Neural cell (in vitro differentiated cells): ENCODE data around the gene PRKACA. TPM values are rescaled to one million over a fixed set of nuclear protein-coding genes. Genes with fewer than 3 reads are reported as not detected.
A peak's percentile ranks its signal among the peaks of the same experiment; 100 is the strongest.

Experiments
- H2AFZ ChIP-seq: fragments of 200-600, 300-800 bp; sonication (generic), shearing (Covaris generic); 2 replicates; pipeline ENCODE4 v1.6.0; 2014; ENCODE audit warnings: low read depth, mild to moderate bottlenecking, antibody characterized with exemption, low read length, moderate library complexity
- H3F3A ChIP-seq: fragments of 200-600 bp; shearing (Covaris generic); 2 replicates; pipeline ENCODE4 v1.6.1; 2016; ENCODE audit warnings: mild to moderate bottlenecking, moderate library complexity, mixed read lengths, antibody characterized with exemption, low read length; ENCODE audit not compliant: insufficient read depth, poor library complexity, severe bottlenecking
- H3K27ac ChIP-seq: fragments of 200-600, 300-800 bp; sonication (generic), shearing (Covaris generic); 2 replicates; pipeline ENCODE4 v1.5.1; 2014; ENCODE audit warnings: mild to moderate bottlenecking, low read length, moderate library complexity
- H3K27me3 ChIP-seq: fragments of 300-800, 200-600 bp; sonication (generic), shearing (Covaris generic); 2 replicates; pipeline ENCODE4 v1.6.0; 2014; ENCODE audit warnings: mild to moderate bottlenecking, low read depth, low read length, moderate library complexity; ENCODE audit not compliant: insufficient read depth
- H3K36me3 ChIP-seq: fragments of 300-800, 200-600 bp; sonication (generic), shearing (Covaris generic); 2 replicates; pipeline ENCODE4 v1.5.1; 2014; ENCODE audit warnings: mild to moderate bottlenecking, antibody characterized with exemption, low read length, moderate library complexity; ENCODE audit not compliant: insufficient read depth
- H3K4me2 ChIP-seq: fragments of 300-800, 200-600 bp; sonication (generic), shearing (Covaris generic); 2 replicates; pipeline ENCODE4 v1.6.0; 2014; ENCODE audit warnings: mild to moderate bottlenecking, low read length
- H3K4me3 ChIP-seq: fragments of 300-800, 200-600 bp; sonication (generic), shearing (Covaris generic); 2 replicates; pipeline ENCODE4 v1.5.1; 2014; ENCODE audit warnings: mild to moderate bottlenecking, low read length, moderate library complexity
- H3K79me2 ChIP-seq: fragments of 200-600 bp; shearing (Covaris generic); replicated peaks from 2 replicates; pipeline ENCODE4 v1.6.0; 2014; ENCODE audit warnings: mild to moderate bottlenecking, low read length, moderate library complexity; ENCODE audit not compliant: insufficient read depth
- H3K9ac ChIP-seq: fragments of 300-800, 200-600 bp; sonication (generic), shearing (Covaris generic); 2 replicates; pipeline ENCODE4 v1.6.1; 2016; ENCODE audit warnings: mild to moderate bottlenecking, low read length, mixed read lengths
- H3K9me2 ChIP-seq: fragments of 200-600 bp; shearing (Covaris generic); 2 replicates; pipeline ENCODE4 v1.6.1; 2016; ENCODE audit warnings: mild to moderate bottlenecking, low read length, mixed read lengths; ENCODE audit not compliant: insufficient read depth
- H3K9me3 ChIP-seq: fragments of 200-600, 300-800 bp; sonication (generic), shearing (Covaris generic); 2 replicates; pipeline ENCODE4 v1.6.1; 2016; ENCODE audit warnings: mild to moderate bottlenecking, mixed run types, low read length, moderate library complexity, mixed read lengths
- H4K20me1 ChIP-seq: fragments of 200-600 bp; shearing (Covaris generic); 2 replicates; pipeline ENCODE4 v1.6.1; 2016; ENCODE audit warnings: mild to moderate bottlenecking, mixed run types; ENCODE audit not compliant: insufficient read depth
- CTCF ChIP-seq: fragments of 450-650 bp; IDR thresholded peaks from 2 replicates; pipeline ENCODE4 v1.5.1; 2014; ENCODE audit warnings: antibody characterized with exemption, mild to moderate bottlenecking, moderate library complexity; ENCODE audit not compliant: poor library complexity, severe bottlenecking
- EP300 ChIP-seq: fragments of 450-650 bp; conservative IDR thresholded peaks from 2 replicates; pipeline ENCODE4 v1.6.1; 2014; ENCODE audit warnings: antibody characterized with exemption, mild to moderate bottlenecking, moderate library complexity; ENCODE audit not compliant: poor library complexity, severe bottlenecking
- EZH2 ChIP-seq: fragments of 200-600, 300-800 bp; shearing (Covaris generic), sonication (generic); IDR thresholded peaks from 2 replicates; pipeline ENCODE4 v1.6.1; 2014; ENCODE audit warnings: antibody characterized with exemption, low read length, borderline replicate concordance, mild to moderate bottlenecking; ENCODE audit not compliant: insufficient read depth, poor library complexity, severe bottlenecking
- MXI1 ChIP-seq: fragments of 450-650 bp; conservative IDR thresholded peaks from 2 replicates; pipeline ENCODE4 v1.6.1; 2014; ENCODE audit warnings: antibody characterized with exemption, mild to moderate bottlenecking; ENCODE audit not compliant: poor library complexity, severe bottlenecking
- POLR2AphosphoS5 ChIP-seq: IDR thresholded peaks from 2 replicates; pipeline ENCODE4 v1.6.1; 2012
- RAD21 ChIP-seq: fragments of 450-650 bp; conservative IDR thresholded peaks from 2 replicates; pipeline ENCODE4 v1.6.1; 2014; ENCODE audit warnings: antibody characterized with exemption, mild to moderate bottlenecking, moderate library complexity
- REST ChIP-seq: IDR thresholded peaks from 2 replicates; pipeline ENCODE4 v1.6.1; 2012; ENCODE audit warnings: borderline replicate concordance
- SMC3 ChIP-seq: fragments of 450-650 bp; conservative IDR thresholded peaks from 2 replicates; pipeline ENCODE4 v1.6.1; 2014; ENCODE audit warnings: antibody characterized with exemption, mild to moderate bottlenecking, moderate library complexity; ENCODE audit not compliant: poor library complexity
- TAF1 ChIP-seq: IDR thresholded peaks from 2 replicates; pipeline ENCODE4 v1.6.1; 2012; ENCODE audit warnings: low read depth
- polyA plus RNA-seq: library from polyadenylated mRNA; depleted of rRNA; stranded (reverse); fragments of >200 nt; gene quantifications from 2 replicates; pipeline ENCODE4 v1.2.3, GENCODE V29; 2014

PRKACA gene
- polyA plus RNA-seq, 1 donor from 2014 or later, result 11.7 TPM

DNA sequence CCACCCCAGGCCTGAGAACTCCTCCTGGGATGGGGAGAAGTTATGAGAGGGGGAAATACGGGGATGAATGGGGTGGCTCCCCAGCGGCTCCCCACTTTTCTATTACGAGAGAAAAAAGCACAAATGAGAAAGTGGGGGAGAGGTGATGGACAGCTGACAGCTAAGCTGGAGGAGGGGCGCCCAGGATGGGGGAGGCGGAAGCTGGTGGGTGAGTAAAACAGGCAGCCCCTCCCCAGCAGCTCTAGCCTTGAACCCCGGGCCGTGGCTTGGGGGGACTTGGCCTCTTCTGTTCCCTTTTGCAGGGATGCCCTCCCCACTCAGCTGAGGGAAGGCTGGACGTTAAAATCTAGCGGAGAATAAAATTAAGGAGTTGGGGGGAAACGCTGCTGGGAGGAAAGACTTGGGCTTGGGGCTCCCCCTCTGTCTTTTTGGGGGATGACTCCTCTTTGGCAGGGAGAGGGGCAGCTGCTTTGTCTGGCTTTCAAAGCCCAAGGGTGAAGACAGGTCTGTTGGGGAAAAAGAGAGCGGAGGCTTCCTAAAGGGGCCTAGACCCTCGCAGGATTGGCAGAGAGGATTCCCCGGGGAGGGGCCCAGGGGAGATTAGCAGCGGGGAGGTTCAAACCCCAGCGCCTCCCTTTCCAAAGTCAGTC lies 25.6 kb downstream of the PRKACA start:
- Histone ChIP-seq H2AFZ (no peak overlapping the region), H3K27me3 (no peaks in the 10 kb centered on the region), H3K79me2 (no peaks in the 10 kb centered on the region), H3K9me2 (no peaks in the 10 kb centered on the region), H3F3A (peaks cover 4% of the 10 kb centered on the region), H3K36me3 (peaks cover 6% of the 10 kb centered on the region), H3K9ac (no peak overlapping the region), H3K9me3 (peaks cover 3% of the 10 kb centered on the region), H4K20me1 (peaks cover 8% of the 10 kb centered on the region), H3K4me2 (peak overlapping the region; percentile 62), H3K4me3 (peak overlapping the region; percentile 66), H3K27ac (no peak overlapping the region)
- no peak for TF ChIP-seq MXI1
- no peak for TF ChIP-seq REST
- no peak for TF ChIP-seq TAF1
- no peak for TF ChIP-seq EP300
- TF ChIP-seq EZH2, result no peak
- no peak for TF ChIP-seq POLR2AphosphoS5
- no peak for TF ChIP-seq SMC3
- TF ChIP-seq RAD21, result no peak
- no peak for TF ChIP-seq CTCF

- peaks cover 6% of the 10 kb centered on the region for H3K36me3 ChIP-seq
- H3K79me2 ChIP-seq, result no peaks in the 10 kb centered on the region
- peak overlapping the region; percentile 66 for H3K4me3 ChIP-seq
- H3K9me3 ChIP-seq, result peaks cover 3% of the 10 kb centered on the region
- no peak overlapping the region for H2AFZ ChIP-seq
- no peaks in the 10 kb centered on the region for H3K27me3 ChIP-seq
- peaks cover 8% of the 10 kb centered on the region for H4K20me1 ChIP-seq
- H3K9ac ChIP-seq, result peak overlapping the region; percentile 46
- peak overlapping the region; percentile 62 for H3K4me2 ChIP-seq
- no peak overlapping the region for H3K27ac ChIP-seq
- no peaks in the 10 kb centered on the region for H3K9me2 ChIP-seq
- H3F3A ChIP-seq, result peaks cover 4% of the 10 kb centered on the region
- TF ChIP-seq CTCF (peak; percentile 28), POLR2AphosphoS5 (no peak)
Measured at GRCh38 chr19:14091081-14091812, 26.3 kb downstream of the PRKACA start.
